Stimulated activated CD4-positive, alpha-beta T cell treated with anti-CD3 and anti-CD28 coated beads, Interleukin-1b, Interleukin-23, amount 100 ng/mL, for 48 hours (primary cell): ENCODE results near the gene SOWAHC.
"Not testable (repeated sequence)": the region's sequence is repeated elsewhere in the genome, so short reads cannot be mapped to it uniquely, and the experiment has no call there.

Experiments used
- DNase-seq: peaks from one replicate; pipeline ENCODE4 v3.0.0-alpha.2; 2020

SOWAHC gene

DNA sequence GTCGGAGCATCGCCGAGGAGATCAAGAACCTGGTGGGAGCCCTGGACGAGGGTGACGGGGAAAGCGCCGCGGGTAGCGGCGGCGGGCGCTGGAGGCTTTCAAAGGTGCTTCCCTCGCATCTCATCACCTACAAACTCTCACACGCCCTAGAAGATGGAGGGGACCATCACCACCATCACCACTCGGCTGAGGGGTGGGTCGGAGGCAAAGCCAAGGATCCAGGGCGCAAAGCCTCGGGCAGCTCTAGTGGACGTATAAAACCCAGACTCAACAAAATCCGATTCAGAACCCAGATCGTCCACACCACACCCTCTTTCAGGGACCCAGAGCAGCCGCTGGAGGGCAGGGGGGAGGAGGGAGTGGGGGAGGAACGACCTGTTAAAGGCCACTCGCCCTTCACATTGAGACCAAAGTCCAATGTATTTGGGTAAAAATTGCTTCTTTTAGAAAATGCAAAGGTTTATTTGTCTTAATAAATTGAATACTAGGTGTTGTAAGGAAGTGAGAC lies 1.5 kb downstream of the SOWAHC start:
- no peak for DNase-seq

DNA sequence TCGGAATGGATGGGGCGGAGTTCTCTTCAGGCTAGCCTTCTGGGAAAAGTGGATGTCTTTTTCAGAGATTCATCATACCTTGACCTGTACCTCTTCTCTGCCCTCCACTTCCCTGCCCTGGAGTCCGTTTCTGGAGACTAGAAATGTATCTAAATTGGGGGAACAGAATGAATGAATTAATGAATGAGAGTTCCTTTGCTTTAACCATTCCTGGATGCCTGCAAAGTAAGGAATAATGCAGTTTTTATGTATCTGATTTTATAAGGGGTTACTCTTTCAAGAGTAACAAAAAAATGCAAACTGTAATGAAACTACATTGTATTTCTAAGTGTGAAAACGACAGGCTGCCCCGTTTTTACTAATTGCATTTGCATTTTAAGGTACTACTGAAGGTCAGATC lies 2.0 kb downstream of the SOWAHC start:
- no peak for DNase-seq

DNA sequence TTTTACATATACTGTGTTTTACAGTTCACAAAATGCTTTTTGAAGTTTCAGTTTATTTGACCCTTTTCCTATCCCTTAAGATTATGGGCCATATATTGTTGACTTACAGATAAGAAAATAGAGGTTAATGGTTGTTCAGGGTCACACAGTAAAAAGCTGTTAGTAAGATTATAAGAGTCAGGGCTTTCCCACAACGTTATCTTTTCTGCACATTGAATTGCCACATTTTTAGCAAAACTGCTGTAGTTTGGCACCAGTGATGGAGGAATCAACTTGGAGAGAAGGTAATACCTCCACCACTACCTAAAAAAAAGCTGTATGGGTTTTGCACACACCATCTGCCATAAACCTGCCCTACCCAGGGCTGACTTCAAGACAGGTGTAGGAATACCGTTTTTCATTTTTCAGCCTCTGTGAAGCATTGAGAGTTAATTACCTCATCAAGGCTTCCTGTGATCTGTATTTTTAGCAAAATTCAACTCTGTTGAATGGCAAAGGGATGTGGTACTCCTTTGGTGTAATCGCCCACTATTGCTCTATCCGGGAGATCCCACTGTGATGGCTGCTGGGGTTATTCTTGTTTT lies 5.0 kb downstream of the SOWAHC start:
- DNase-seq = no peak

DNA sequence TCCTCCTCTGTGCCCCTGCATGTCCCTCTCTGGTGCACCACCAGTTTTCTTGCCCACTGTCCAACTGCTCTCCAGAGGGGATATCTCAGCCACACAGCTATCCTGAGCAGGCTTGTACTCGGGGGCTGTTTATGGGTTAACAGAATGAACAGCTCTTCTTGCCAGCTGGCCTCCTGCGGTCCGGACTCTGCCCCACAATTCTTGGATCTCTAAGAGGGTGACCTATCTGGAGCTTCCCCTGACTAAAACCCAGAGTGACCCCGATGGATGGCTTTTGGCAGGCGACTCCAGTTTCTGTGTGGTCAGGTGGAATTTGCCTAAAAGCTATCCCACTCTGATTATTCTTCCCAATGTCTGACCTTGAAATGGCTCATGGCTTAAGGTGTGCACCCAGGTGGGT lies 9.1 kb downstream of the SOWAHC start:
- no peak for DNase-seq

DNA sequence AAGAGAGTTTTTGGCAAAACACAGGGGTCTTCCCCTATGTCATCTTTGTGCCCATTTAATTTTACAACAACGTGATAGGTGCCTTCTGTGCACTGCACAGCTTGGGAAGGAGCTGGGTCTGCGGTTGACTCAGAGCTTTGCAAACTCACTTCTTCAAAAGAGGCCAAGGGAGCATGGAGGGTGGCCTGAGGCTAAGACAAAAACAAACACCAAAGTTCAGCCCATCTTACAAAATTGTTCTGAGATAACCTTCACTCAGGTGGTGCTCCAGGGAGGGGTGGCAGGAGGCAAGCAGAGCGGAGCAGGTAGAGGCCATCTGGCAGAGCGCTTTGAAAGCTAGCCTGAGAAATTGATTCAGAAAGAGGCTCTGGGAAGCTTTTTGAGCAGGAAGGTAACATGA lies 9.8 kb downstream of the SOWAHC start:
- no peak for DNase-seq

DNA sequence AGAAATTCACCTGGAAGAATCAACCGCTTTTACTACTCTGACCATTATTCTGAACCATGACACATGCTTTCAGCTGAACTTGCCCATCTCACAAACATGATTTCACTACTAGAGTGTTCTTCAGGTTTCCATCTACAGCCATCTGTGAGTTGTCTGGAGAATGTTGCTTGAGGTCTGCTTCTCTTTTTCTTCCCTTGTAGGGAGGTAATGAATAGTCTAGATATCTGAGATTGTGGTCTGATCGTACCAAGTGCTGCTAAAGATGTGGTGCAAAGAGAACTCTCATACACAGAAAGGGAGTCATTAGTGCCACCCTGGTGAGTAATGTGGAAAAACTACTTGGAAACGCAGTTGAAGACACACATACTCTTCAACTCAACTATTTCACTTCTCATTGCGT lies 10.2 kb downstream of the SOWAHC start:
- no peak for DNase-seq

DNA sequence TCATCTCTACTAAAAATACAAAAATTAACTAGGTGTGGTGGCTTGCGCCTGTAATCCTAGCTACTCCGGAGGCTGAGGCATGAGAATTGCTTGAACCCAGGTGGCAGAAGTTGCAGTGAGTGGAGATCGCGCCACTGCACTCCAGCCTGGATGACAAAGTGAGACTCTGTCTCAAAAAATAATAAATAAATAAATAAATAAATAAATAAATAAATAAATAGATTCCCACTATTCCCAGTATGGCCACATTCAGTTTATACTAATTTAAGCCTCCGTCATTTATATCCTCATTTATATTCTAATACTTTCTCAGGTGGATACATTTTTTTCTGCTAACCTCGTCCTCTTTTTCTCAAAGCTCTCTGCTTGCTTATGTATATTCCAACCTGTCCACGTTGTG lies 14.2 kb downstream of the SOWAHC start:
- DNase-seq = not testable (repeated sequence)

DNA sequence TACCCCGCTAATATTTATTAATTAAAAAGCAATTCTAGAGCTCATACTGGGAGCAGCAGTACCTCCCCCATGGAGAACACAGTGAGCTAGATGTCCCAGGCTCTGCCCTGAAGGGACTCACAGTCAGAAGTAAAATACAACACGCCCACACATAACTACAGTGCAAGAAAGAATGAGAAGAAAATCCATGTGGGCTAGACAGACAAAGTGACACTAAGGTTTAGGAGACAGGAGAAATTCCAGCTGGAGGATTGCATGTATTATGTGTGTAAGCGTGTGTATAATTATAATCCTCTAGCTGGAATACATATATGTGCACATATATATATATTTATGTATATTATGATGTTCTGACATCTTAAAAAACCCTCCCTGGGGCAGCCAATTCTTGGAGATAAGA lies 15.7 kb downstream of the SOWAHC start:
- no peak for DNase-seq

DNA sequence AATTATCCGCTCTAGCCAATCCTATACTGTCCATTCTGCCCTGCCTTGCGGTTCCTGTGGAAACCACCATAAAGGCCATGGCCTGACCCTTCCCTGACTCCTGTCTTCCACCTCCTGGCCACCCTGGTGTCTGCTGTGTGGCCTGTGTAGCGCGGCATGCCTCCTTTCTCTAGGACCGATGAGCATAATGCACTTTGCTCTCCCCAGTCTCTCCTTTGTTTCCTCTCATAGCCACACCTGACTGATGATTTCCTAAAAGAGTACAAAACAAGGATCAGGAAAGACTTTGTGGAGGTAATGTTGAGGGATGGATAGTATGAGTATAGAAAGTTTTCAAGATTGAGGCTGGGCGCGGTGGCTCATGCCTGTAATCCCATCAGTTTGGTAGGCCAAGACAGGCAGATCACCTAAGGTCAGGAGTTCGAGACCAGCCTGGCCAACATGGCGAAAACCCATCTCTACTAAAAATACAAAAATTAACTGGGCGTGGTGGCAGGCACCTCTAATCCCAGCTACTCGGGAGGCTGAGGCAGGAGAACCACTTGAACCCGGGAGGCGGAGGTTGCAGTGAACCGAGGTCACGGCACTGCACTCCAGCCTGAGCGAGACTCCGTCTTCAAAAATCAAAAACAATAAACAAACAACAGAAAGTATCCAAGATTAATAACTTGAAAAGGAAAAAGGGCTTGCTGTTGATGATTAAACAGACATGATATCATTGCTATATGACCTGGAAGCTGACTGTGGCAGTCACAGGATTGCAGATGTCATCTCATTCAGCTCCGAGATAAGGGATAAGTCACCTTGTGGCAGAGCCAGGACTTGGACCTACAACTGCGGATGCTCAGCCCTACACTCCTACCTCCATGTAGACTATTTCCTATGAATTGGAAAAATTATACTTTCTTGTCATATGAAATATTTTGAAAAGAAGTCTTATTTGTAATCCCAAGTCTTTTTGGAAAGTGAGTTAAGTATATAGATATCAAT lies 16.6 kb downstream of the SOWAHC start:
- no peak for DNase-seq

DNA sequence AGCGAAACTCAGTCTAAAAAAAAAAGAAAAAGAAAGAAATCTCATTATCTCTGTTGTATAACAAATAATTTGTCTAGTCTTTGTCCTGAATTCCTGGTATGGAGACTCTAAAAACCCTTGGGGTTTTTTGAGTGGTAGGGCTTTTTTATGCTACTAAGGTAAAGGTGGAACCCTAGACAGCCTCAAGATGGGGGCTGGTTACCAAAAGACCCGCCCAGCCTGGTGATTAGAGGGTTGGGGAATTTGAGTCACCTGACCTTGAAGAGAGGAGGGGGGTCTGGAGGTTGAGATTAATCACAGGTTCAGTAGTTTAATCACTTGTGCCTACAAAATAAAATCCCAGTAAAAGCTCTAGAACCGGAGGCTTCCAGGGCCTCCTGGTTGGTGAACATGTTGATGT lies 17.6 kb downstream of the SOWAHC start:
- no peak for DNase-seq

DNA sequence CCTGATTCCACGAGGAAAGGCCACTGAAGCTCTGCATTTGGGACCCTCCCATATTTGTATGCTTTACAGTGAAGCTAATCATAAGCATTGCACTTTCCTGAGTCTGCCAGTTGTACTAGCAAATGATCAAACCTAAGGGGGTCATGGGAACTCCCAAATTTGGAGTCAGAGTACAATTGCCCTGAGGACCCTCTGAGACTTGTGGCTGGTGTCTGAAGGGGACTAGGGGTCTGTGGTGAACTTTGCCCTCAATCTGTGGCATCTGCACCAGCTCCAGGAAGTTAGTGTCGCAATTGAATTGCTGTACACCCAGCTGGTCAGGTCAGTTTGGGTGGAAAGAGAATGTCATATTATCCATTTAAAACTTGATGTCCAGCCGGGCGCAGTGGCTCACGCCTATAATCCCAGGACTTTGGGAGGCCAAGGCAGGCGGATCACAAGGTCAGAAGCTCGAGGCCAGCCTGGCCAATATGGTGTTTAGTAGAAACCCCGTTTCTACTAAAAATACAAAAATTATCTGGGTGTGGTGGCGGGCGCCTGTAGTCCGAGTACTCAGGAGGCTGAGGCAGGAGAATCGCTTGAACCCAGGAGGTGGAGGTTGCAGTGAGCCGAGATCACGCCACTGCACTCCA lies 18.1 kb downstream of the SOWAHC start:
- DNase-seq = no peak

DNA sequence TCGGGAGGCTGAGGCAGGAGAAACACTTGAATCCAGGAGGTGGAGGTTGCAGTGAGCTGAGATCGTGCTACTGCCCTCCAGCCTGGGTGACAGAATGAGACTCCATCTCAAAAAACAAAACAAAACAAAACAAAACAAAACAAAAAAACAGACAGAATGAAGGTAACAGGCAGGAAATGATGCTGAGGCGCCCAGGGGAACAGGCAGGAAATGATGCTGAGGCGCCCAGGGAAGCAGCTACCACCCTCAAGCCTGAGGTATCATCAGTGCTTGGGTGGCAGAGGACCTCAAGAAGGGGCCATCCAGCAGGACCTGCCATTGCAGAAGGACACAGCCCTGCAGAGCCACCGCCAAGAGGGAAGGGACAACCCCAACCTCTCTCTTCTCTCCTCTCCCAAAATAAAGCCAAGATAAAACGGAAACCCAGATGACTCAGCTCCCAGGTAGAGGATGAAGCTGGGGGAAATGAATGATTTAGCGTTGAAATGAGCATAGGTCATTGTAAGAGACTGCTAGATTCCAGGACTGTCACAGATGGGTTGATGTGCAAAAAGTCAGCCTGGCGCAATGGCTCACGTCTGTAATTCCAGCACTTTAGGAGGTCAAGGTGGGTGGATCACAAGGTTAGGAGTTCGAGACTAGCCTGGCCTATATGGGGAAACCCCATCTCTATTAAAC lies 19.3 kb downstream of the SOWAHC start:
- no peak for DNase-seq

DNA sequence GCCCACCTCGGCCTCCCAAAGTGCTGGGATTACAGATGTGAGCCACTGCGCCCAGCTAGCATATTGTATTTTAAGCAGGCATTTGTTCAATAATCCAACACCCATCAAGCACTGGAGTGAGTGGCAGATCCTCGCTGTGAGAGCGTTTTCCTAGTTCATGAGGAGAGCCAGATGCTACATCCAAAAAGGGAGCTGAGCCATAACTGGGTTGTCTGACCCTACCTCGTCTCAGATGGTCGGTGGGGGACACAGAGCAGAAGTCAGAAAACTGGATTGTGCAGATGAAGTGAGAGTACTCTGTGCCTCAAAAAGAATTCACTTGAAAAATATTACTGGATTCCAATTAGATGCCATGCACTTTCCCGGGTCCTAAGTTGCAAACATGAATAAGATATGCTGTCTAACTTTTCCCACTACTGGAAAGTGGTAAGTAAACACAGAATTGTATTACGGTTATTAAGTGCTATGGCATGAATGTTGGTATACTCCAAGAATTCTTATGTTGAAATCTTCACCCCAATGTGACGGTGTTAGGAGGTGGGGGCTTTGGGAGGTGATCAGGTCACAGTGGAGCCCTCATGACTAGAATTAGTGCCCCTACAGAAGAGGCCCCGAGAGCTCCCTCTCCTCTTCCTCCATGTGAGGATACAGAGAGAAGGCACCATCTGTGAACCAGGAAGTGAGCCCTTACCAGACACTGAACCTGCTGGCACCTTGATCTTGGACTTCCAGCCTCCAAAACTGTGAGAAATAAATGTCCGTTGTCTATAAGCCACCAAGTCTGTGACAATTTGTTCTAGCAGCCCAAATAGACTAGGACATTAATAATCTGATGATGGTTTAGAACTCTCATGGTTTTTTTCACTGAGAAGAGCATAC lies 21.5 kb downstream of the SOWAHC start:
- DNase-seq = no peak

DNA sequence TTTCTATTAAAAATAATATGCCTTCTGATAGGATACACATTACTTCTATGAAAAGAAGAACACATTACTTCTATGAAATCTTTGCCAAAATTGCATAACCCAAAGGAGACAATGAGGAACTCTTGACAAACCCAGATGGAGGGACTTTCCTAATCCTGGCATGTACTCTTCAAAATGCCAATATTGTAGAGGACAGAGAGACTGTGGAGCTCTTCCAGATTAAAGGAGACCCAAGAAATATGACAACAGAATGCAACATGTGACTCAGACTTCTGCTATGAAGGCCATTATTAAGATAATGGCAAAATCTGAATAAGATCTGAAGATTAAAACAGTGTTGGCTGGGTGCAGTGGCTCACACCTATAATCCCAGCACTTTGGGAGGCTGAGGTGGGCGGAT lies 22.2 kb downstream of the SOWAHC start:
- no peak for DNase-seq

DNA sequence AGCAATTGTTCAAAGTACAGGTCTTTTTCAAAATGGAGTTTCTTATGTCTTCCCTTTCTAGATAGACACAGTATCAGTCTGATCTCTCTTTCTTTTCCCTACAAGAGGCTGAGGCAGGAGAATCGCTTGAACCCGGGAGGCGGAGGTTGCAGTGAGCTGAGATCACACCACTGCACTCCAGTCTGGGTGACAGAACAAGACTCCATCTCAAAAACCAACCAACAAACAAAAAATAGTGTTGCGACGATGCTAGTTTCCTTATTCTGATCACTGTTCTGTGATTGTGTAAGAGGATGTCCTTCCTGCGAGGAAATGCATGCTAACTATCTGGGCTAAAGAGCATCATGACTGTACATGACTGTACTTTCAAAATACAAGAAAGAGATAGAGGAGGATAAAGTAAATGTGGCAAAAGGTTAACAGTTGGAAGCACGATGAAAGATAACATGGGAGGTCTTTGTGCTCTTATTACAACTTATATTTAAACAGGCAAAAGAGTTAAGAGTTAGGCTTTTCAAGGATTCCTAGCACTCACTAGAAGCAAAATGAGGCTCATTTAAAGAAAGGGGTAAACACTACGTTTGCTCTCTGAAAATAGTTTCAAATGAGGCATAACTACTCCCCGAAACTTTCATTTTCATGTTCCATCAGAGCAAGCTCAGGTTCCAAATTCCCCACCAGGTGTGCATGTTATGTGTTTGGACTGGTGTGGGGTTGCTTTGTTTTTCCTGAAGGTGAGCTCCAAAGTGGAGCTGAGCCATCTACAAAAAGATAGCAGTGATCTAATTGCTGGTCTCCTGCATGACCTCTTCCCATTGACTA lies 23.8 kb downstream of the SOWAHC start:
- no peak for DNase-seq

DNA sequence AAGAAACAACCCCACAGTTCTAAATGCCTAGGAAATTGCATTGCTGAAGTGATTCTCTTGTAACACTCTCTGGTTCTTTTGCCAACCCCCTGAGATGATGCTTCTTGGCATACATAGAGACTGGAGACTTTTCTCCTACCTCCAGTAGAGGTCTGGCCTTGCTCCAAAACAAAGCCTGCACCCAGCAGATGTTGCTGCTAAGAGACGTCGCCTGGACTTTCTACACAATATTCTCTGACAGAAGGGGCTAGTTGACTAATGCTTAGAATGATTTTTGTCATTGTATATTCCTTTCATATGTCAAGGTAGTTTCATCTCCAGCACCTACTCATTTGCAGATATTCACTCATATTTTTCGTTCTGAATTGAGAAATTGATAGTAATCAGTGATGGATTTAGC lies 24.6 kb downstream of the SOWAHC start:
- DNase-seq = no peak

DNA sequence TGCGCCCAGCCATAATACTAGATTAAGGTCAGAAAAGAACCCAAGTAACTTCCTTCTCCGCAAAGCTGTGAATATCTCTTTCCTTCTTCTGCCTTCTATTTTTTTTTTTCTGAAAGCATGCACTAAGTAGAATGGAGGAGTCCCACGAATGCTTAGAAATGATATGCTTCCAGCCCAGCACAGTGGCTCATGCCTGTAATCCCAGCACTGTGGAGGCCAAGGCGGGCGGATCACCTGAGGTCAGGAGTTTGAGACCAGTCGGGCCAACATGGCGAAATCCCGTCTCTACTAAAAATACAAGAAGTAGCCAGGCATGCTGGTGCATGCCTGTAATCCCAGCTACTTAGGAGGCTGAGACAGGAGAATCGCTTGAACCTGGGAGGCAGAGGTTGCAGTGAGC lies 25.8 kb downstream of the SOWAHC start:
- not testable (repeated sequence) for DNase-seq

DNA sequence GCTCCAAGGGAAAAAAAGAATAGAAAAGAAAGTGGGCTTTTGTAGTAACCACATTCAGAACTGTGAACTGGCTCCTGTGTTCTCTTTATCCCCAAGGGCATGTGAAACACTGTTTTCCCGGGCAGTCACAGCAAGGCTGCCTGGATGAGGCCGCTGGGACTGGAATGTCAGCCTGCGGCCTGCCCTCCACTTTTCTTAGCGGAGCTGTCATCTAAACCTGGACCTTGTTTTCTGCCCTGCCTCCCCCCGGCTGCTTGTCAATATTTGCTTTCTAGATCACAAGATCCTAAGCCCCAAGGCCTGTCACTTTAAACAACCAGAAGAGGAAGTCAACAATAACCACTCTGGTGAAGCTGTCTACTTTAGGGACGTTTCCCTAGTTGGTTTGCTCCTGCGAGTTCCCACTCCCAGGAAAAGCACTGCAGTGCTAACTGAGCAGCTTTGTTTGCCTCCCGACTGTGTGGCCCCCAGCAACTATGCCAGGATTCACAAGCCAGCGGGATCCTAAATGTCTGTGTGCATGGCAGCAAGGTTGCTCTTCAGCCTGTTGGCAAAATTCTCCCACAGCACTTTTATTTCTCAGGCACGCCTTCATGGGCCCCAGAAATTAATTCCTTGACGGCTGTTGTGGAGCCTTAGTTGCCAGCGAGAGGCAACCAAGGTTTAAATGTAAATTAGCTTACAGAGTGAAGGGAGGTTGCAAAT lies 30.6 kb downstream of the SOWAHC start:
- DNase-seq = no peak

DNA sequence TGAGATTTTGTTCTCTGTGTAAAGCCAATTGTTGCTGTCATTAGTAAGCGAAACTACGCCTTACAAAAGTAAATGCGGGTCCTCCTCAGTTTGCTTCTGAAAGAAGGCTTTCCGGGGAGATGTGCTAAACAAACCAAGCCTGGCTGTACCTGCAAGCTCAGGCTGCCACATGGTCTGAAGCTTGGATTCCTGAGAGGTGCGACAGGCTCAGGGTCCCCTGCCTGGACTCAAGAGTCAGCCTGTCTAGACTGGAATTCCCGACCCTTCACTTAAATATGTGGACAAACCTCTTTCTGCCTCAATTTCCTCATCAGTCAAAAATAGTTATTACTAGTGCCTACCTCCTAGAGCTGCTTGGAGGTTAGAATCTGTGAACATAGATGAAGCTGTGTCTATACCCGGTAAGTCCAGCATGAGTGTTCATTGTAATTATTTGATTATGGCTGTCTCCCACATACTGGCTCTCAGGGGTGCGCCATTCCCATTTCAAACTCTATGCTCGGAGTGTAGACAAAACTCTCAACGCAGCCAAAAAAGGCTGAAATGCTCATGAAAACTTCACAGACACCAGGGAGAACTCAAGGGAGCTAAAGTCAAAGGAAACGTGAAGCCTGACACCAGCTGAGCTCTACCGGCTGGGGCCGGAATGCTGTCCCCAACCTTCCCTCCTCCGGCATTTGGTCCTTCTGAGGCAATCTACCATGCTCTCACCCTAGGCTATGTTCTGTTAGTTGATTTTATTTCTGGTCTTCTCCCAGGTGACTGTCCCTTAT lies 31.4 kb downstream of the SOWAHC start:
- no peak for DNase-seq

DNA sequence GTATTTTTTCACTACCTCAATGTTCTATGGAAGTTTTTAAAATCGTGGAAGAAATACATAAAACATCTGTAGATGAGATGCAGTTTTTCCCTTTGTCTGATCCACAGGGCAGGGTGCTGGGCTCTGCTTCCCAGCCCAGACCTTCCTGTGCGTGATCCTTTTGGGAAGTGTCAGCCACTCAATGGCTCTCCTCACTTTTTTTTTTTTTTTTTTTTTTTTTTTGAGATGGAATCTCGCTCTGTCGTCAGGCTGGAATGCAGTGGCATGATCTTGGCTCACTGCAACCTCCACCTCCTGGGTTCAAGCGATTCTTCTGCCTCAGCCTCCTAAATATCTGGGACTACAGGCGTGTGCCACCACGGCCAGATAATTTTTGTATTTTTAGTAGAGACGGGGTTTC lies 32.8 kb downstream of the SOWAHC start:
- no peak for DNase-seq
